Muscle layer of colon (tissue), 2 donors: ENCODE results near the gene GLRX.
"Not testable (repeated sequence)": the region's sequence is repeated elsewhere in the genome, so short reads cannot be mapped to it uniquely, and the experiment has no call there.

Experiments
- H3K27ac ChIP-seq: one replicate; pipeline ENCODE4 v1.7.0; 2013; ENCODE audit warnings: low read depth, mild to moderate bottlenecking, low read length, moderate library complexity
- H3K27me3 ChIP-seq, 2 donors: one replicate each; pipeline ENCODE4 v1.7.0; 2013; ENCODE audit warnings: low read length in 2 of 2, mild to moderate bottlenecking in 2 of 2; ENCODE audit not compliant: insufficient read depth in 2 of 2, control insufficient read depth in 1 of 2
- H3K36me3 ChIP-seq: one replicate; pipeline ENCODE4 v1.7.0; 2013; ENCODE audit warnings: mild to moderate bottlenecking, low read length; ENCODE audit not compliant: insufficient read depth
- H3K4me1 ChIP-seq: one replicate; pipeline ENCODE4 v1.7.0; 2013; ENCODE audit warnings: mild to moderate bottlenecking, low read length; ENCODE audit not compliant: insufficient read depth
- H3K4me3 ChIP-seq, 2 donors: one replicate each; pipeline ENCODE4 v1.7.0; 2013; ENCODE audit warnings: low read length in 2 of 2, low read depth in 1 of 2, mild to moderate bottlenecking in 1 of 2, moderate library complexity in 1 of 2
- H3K9ac ChIP-seq: one replicate; pipeline ENCODE4 v1.7.0; 2013; ENCODE audit warnings: low read length
- H3K9me3 ChIP-seq: one replicate; pipeline ENCODE4 v1.7.0; 2013; ENCODE audit warnings: mild to moderate bottlenecking, low read length
- donor health status: abdominal sarcoma.
- donor health status: Adenocarcinoma of cecum.

Gene GLRX

GRCh38 chr5:95812074-95812471 is 10.5 kb downstream of the GLRX start:
- H3K36me3 ChIP-seq = peaks cover 16% of the 10 kb centered on the region
- H3K27me3 ChIP-seq = no peaks in the 10 kb centered on the region
- no peaks in the 10 kb centered on the region for H3K9me3 ChIP-seq
- no peak overlapping the region for H3K4me3 ChIP-seq
- peak overlapping the region; percentile 40 for H3K27ac ChIP-seq
- H3K9ac ChIP-seq = no peak overlapping the region
- H3K4me1 ChIP-seq = peaks cover 37% of the 10 kb centered on the region

- H3K9me3 ChIP-seq, H3K4me3 ChIP-seq, H3K27me3 ChIP-seq, H3K9ac ChIP-seq: not testable (repeated sequence)
- peaks cover 37% of the 10 kb centered on the region for H3K4me1 ChIP-seq
- H3K36me3 ChIP-seq = peaks cover 16% of the 10 kb centered on the region
- H3K27ac ChIP-seq = peak overlapping the region; percentile 40
Measured at GRCh38 chr5:95811461-95812073, 11.0 kb downstream of the GLRX start.

GRCh38 chr5:95811126-95811423 is 11.5 kb downstream of the GLRX start:
- H3K27ac ChIP-seq, H3K9ac ChIP-seq, H3K4me3 ChIP-seq, H3K27me3 ChIP-seq, H3K9me3 ChIP-seq: not testable (repeated sequence)
- peaks cover 16% of the 10 kb centered on the region for H3K36me3 ChIP-seq
- H3K4me1 ChIP-seq = peaks cover 37% of the 10 kb centered on the region

- peak overlapping the region; percentile 63 for H3K27ac ChIP-seq
- peaks cover 11% of the 10 kb centered on the region for H3K36me3 ChIP-seq
- H3K4me3 ChIP-seq = no peak overlapping the region
- H3K9me3 ChIP-seq = no peaks in the 10 kb centered on the region
- peaks cover 37% of the 10 kb centered on the region for H3K4me1 ChIP-seq
- no peak overlapping the region for H3K9ac ChIP-seq
- no peaks in the 10 kb centered on the region for H3K27me3 ChIP-seq
Measured at GRCh38 chr5:95810305-95811125, 12.0 kb downstream of the GLRX start.

GRCh38 chr5:95809414-95809960 is 13.0 kb downstream of the GLRX start:
- Histone ChIP-seq H3K4me1 (peaks cover 37% of the 10 kb centered on the region), H3K9me3 (no peaks in the 10 kb centered on the region), H3K27ac (peak overlapping the region; percentile 63), H3K36me3 (peaks cover 5% of the 10 kb centered on the region), H3K27me3 (no peaks in the 10 kb centered on the region), H3K9ac (peak overlapping the region; percentile 16), H3K4me3 (peak overlapping the region in 1 of 2 donors; percentile 3)

GRCh38 chr5:95808686-95809413 is 13.7 kb downstream of the GLRX start:
- Histone ChIP-seq H3K27me3 (no peaks in the 10 kb centered on the region), H3K9me3 (no peaks in the 10 kb centered on the region), H3K4me1 (peaks cover 37% of the 10 kb centered on the region), H3K36me3 (no peaks in the 10 kb centered on the region), H3K4me3 (peak overlapping the region in 1 of 2 donors; percentile 3), H3K9ac (peak overlapping the region; percentile 16), H3K27ac (peak overlapping the region; percentile 63)

- peak overlapping the region; percentile 24 for H3K27ac ChIP-seq
- no peaks in the 10 kb centered on the region for H3K9me3 ChIP-seq
- peaks cover 37% of the 10 kb centered on the region for H3K4me1 ChIP-seq
- H3K4me3 ChIP-seq = no peak overlapping the region
- H3K36me3 ChIP-seq = no peaks in the 10 kb centered on the region
- no peak overlapping the region for H3K9ac ChIP-seq
- no peaks in the 10 kb centered on the region for H3K27me3 ChIP-seq
Measured at GRCh38 chr5:95808013-95808685, 14.4 kb downstream of the GLRX start.

GRCh38 chr5:95806687-95807086 is 15.8 kb downstream of the GLRX start:
- peaks cover 31% of the 10 kb centered on the region for H3K4me1 ChIP-seq
- H3K36me3 ChIP-seq = no peaks in the 10 kb centered on the region
- no peak overlapping the region for H3K9ac ChIP-seq

GRCh38 chr5:95804736-95805539 is 17.6 kb downstream of the GLRX start:
- Histone ChIP-seq H3K27ac (no peak overlapping the region), H3K9me3 (no peaks in the 10 kb centered on the region), H3K4me1 (peaks cover 24% of the 10 kb centered on the region), H3K4me3 (no peak overlapping the region), H3K36me3 (no peaks in the 10 kb centered on the region), H3K27me3 (no peaks in the 10 kb centered on the region), H3K9ac (no peak overlapping the region)

More at GRCh38 chr5:95806687-95807086, 15.8 kb downstream of the GLRX start:
- Histone ChIP-seq H3K27me3 (no peaks in the 10 kb centered on the region), H3K9me3 (no peaks in the 10 kb centered on the region), H3K4me3 (no peak overlapping the region), H3K27ac (no peak overlapping the region)

- H3K9ac ChIP-seq = no peak overlapping the region
Measured at GRCh38 chr5:95803271-95804148, 19.0 kb downstream of the GLRX start.

More at GRCh38 chr5:95803271-95804148, 19.0 kb downstream of the GLRX start:
- Histone ChIP-seq H3K4me1 (peaks cover 12% of the 10 kb centered on the region), H3K36me3 (no peaks in the 10 kb centered on the region), H3K27ac (no peak overlapping the region), H3K27me3 (no peaks in the 10 kb centered on the region), H3K4me3 (no peak overlapping the region), H3K9me3 (no peaks in the 10 kb centered on the region)
